COLO668 (cell line): ENCODE results near the gene CDK6.

Experiments
- DNase-seq: peaks from one replicate; lab custom pipeline; 2025; ENCODE audit not compliant: unreplicated experiment; lab: John Stamatoyannopoulos, UW

The CDK6 gene

GRCh38 chr7:92715963-92716362, 120.4 kb downstream of the CDK6 start:
- DNase-seq = no peak

GRCh38 chr7:92714767-92715166, 121.6 kb downstream of the CDK6 start:
- no peak for DNase-seq

- no peak for DNase-seq
Observed at GRCh38 chr7:92714280-92714679, 122.1 kb downstream of the CDK6 start.

- DNase-seq = no peak
Observed at GRCh38 chr7:92709912-92710311, 126.5 kb downstream of the CDK6 start.

GRCh38 chr7:92709150-92709549, 127.2 kb downstream of the CDK6 start:
- no peak for DNase-seq

GRCh38 chr7:92708111-92709042, 128.0 kb downstream of the CDK6 start:
- DNase-seq = no peak

GRCh38 chr7:92707435-92707834, 128.9 kb downstream of the CDK6 start:
- no peak for DNase-seq

GRCh38 chr7:92706563-92706962, 129.8 kb downstream of the CDK6 start:
- DNase-seq = no peak

- no peak for DNase-seq
Observed at GRCh38 chr7:92705831-92706230, 130.5 kb downstream of the CDK6 start.

GRCh38 chr7:92704858-92705257, 131.5 kb downstream of the CDK6 start:
- DNase-seq = no peak

GRCh38 chr7:92702535-92702934, 133.8 kb downstream of the CDK6 start:
- DNase-seq = no peak

GRCh38 chr7:92699966-92700514, 136.3 kb downstream of the CDK6 start:
- DNase-seq = no peak

- no peak for DNase-seq
Observed at GRCh38 chr7:92699560-92699959, 136.8 kb downstream of the CDK6 start.

- no peak for DNase-seq
Observed at GRCh38 chr7:92698237-92698841, 138.0 kb downstream of the CDK6 start.

- no peak for DNase-seq
Observed at GRCh38 chr7:92697414-92697813, 139.0 kb downstream of the CDK6 start.

GRCh38 chr7:92697012-92697411, 139.4 kb downstream of the CDK6 start:
- no peak for DNase-seq

- DNase-seq = no peak
Observed at GRCh38 chr7:92696584-92696983, 139.8 kb downstream of the CDK6 start.

GRCh38 chr7:92695308-92696261, 140.8 kb downstream of the CDK6 start:
- peak; percentile 21 for DNase-seq

- no peak for DNase-seq
Observed at GRCh38 chr7:92694211-92694610, 142.2 kb downstream of the CDK6 start.

- DNase-seq = no peak
Observed at GRCh38 chr7:92693519-92693918, 142.9 kb downstream of the CDK6 start.

- peak; percentile 19 for DNase-seq
Observed at GRCh38 chr7:92691578-92691977, 144.8 kb downstream of the CDK6 start.
